Osteocyte (in vitro differentiated cells): ENCODE measurements around the gene GPR158. TPM values are rescaled to one million over a fixed set of nuclear protein-coding genes. Genes with fewer than 3 reads are reported as not detected.

ENCODE experiments used
- DNase-seq: peaks from one replicate; pipeline ENCODE4 v3.0.0; 2021; ENCODE audit warnings: mixed read lengths; ENCODE audit not compliant: unreplicated experiment; ENCODE audit errors: extremely low spot score
- H3K27ac Mint-ChIP-seq: one replicate; pipeline ENCODE4 v1.8.0; 2021; ENCODE audit warnings: mild to moderate bottlenecking, mixed read lengths; ENCODE audit not compliant: unreplicated experiment
- H3K27me3 Mint-ChIP-seq: one replicate; pipeline ENCODE4 v1.8.0; 2021; ENCODE audit warnings: mixed read lengths; ENCODE audit not compliant: unreplicated experiment
- H3K36me3 Mint-ChIP-seq: one replicate; pipeline ENCODE4 v1.8.0; 2021; ENCODE audit warnings: mixed read lengths; ENCODE audit not compliant: unreplicated experiment
- H3K4me1 Mint-ChIP-seq: one replicate; pipeline ENCODE4 v1.8.0; 2021; ENCODE audit warnings: mixed read lengths; ENCODE audit not compliant: unreplicated experiment
- H3K4me3 Mint-ChIP-seq: one replicate; pipeline ENCODE4 v1.8.0; 2021; ENCODE audit warnings: mild to moderate bottlenecking, moderate library complexity, mixed read lengths; ENCODE audit not compliant: unreplicated experiment
- H3K9me3 Mint-ChIP-seq: one replicate; pipeline ENCODE4 v1.8.0; 2021; ENCODE audit warnings: mixed read lengths; ENCODE audit not compliant: unreplicated experiment
- total RNA-seq: library from RNA; stranded (reverse); gene quantifications from 2 replicates; pipeline ENCODE4 v1.2.1, GENCODE V29; 2021
- TF ChIP-seq, protein P1 (sequence below): fragments of 200-600 bp; sonication (generic); IDR thresholded peaks from 2 replicates; pipeline ENCODE4 v1.5.0; 2021; ENCODE audit warnings: antibody characterized with exemption, mild to moderate bottlenecking, moderate library complexity

GPR158 gene
- total RNA-seq, 1 donor from 2014 or later: 0.19 TPM

DNA sequence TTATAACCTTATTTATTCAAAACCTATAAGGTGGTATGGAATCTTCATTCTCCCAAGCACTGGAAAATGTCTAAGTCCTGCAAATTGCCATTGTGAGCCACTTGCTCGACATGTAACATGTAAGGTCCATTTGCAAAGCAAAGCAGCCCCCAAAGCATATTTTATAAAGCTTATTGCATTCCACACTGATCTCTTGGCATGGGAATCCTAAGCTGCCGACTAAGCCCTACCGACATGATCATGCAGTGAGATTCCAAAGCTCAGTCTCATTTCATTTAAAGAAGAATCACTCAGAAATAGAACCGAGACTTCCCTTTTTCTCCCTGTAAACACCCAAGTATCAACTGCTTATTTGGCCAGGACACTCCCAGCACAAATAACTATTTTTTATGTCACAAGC is 425.9 kb downstream of the GPR158 start:
- H3K4me1 Mint-ChIP-seq: no peaks in the 10 kb centered on the region
- H3K9me3 Mint-ChIP-seq: peaks cover 5% of the 10 kb centered on the region
- H3K27me3 Mint-ChIP-seq: no peaks in the 10 kb centered on the region
- no peaks in the 10 kb centered on the region for H3K36me3 Mint-ChIP-seq
- no peak overlapping the region for H3K4me3 Mint-ChIP-seq
- no peak for DNase-seq
- no peak overlapping the region for H3K27ac Mint-ChIP-seq
- TF ChIP-seq, protein P1, sequence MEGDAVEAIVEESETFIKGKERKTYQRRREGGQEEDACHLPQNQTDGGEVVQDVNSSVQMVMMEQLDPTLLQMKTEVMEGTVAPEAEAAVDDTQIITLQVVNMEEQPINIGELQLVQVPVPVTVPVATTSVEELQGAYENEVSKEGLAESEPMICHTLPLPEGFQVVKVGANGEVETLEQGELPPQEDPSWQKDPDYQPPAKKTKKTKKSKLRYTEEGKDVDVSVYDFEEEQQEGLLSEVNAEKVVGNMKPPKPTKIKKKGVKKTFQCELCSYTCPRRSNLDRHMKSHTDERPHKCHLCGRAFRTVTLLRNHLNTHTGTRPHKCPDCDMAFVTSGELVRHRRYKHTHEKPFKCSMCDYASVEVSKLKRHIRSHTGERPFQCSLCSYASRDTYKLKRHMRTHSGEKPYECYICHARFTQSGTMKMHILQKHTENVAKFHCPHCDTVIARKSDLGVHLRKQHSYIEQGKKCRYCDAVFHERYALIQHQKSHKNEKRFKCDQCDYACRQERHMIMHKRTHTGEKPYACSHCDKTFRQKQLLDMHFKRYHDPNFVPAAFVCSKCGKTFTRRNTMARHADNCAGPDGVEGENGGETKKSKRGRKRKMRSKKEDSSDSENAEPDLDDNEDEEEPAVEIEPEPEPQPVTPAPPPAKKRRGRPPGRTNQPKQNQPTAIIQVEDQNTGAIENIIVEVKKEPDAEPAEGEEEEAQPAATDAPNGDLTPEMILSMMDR: no peak

DNA sequence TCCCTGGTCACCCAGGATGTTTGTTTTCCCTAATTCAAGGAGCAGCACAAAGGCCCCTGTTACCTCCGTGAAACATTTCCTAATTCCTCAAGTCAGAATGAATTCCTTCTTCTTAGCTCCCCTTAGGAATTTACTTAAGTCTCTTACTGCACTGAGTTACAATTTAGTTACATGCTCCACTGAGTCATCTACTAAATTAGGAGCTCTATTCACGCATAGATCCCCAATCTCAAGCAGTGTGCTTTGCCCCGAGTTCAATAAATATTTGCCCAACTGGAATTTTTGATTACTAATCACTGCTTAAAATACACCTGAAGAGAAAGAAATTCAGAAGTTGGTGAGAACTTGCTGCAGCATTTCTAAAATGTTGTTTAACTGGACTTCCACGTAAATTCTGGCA is 429.8 kb downstream of the GPR158 start:
- Mint-ChIP-seq H3K27me3 (no peaks in the 10 kb centered on the region), H3K4me1 (no peaks in the 10 kb centered on the region), H3K4me3 (no peak overlapping the region), H3K9me3 (no peaks in the 10 kb centered on the region), H3K27ac (no peak overlapping the region), H3K36me3 (no peaks in the 10 kb centered on the region)
- no peak for DNase-seq
- TF ChIP-seq, protein P1: no peak

DNA sequence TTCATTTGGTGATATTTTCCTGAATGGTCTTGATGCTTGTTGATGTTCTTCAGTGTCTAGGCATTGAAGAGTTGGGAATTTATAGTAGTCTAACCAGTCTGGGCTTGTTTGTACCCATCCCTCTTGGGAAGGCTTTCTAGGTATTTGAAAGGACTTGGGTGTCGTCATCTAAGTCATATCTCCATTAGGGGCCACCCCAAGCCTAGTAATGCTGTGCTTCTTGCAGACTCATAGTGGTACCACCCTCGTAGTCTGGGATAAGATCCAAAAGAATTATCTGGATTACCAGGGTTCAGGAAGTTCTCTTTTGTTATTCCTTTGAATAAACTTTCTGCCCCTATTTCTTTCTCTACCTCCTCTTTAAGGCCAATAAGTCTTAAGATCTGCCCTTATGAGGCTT is 439.9 kb downstream of the GPR158 start:
- H3K27me3 Mint-ChIP-seq: no peaks in the 10 kb centered on the region
- H3K4me3 Mint-ChIP-seq: no peak overlapping the region
- DNase-seq: no peak
- peaks cover 26% of the 10 kb centered on the region for H3K9me3 Mint-ChIP-seq
- no peaks in the 10 kb centered on the region for H3K4me1 Mint-ChIP-seq
- TF ChIP-seq, protein P1: no peak
- no peaks in the 10 kb centered on the region for H3K36me3 Mint-ChIP-seq
- H3K27ac Mint-ChIP-seq: no peak overlapping the region

DNA sequence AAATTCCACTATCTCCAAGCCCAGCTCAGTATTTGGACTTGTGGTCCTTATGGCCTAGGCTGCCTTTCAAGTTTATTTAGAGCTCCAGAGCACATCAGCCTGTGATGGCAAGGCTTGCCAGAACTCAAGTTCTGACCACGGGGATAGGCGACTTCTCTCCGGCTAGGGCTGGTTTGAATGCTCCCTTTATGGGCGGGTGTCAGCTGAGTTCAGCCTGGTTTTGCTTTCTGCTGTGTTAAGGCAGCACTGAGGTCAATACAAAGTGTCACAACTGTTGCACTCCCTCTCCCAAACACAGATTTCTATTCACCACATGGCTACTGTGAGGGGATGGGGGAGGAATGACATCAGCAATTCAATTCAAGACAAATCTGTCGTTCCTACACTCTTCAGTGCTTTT is 441.1 kb downstream of the GPR158 start:
- no peaks in the 10 kb centered on the region for H3K4me1 Mint-ChIP-seq
- H3K27me3 Mint-ChIP-seq: no peaks in the 10 kb centered on the region
- peaks cover 17% of the 10 kb centered on the region for H3K9me3 Mint-ChIP-seq
- DNase-seq: no peak
- TF ChIP-seq, protein P1: no peak
- H3K36me3 Mint-ChIP-seq: no peaks in the 10 kb centered on the region
- H3K4me3 Mint-ChIP-seq: no peak overlapping the region
- no peak overlapping the region for H3K27ac Mint-ChIP-seq

DNA sequence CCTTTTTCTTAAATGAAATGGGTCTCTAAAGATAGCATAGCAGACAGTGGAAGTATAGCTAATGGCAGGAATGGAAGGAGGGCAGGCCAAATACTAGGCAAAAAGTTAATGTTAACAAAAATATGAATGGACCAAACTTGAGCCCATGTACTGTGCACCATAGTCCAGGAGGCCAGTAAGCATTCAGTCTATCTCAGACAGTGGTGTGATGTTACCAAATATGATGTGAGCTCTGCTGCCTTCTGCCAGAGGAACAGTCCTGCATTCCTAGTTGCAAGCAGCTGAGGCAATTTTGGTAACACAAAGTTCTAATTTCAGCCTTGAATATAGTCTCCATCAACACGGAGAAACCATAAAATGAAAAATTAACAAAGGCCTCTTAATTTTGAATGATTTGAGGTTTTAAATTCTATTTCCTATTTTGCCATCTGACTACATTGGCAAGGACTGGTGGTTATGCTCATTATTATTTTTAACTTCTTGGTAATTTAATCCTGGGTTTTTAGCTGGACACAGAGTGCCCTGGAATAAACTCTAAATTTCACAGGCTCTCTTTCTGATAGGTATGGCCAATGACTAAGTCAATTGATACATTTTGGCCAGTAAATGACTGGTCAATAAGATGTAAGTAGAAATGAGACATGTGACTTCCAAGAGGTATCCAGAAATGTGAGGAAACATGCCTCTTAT is 442.2 kb downstream of the GPR158 start:
- H3K4me1 Mint-ChIP-seq: no peaks in the 10 kb centered on the region
- DNase-seq: no peak
- no peaks in the 10 kb centered on the region for H3K36me3 Mint-ChIP-seq
- H3K27ac Mint-ChIP-seq: no peak overlapping the region
- H3K9me3 Mint-ChIP-seq: peaks cover 20% of the 10 kb centered on the region
- TF ChIP-seq, protein P1: no peak
- no peak overlapping the region for H3K4me3 Mint-ChIP-seq
- H3K27me3 Mint-ChIP-seq: no peaks in the 10 kb centered on the region
